ENCODE measurements around the gene TRIM73. TPM values are rescaled to one million over a fixed set of nuclear protein-coding genes. Genes with fewer than 3 reads are reported as not detected.
"Not testable (repeated sequence)": the region's sequence is repeated elsewhere in the genome, so short reads cannot be mapped to it uniquely, and the experiment has no call there.

The TRIM73 gene
- 21.5 TPM for total RNA-seq

- DNase-seq (ENCODE audit: low read depth in 2 of 3, low spot score in 2 of 3) = not testable (repeated sequence)
These were observed at the start of gene TRIM73 for GRCh38 chr7:75395329-75395728. Gene TRIM73 (plus strand): TSS chr7:75395629. CDS start chr7:75398934, 3,305 bp downstream.

- DNase-seq (ENCODE audit: low read depth in 2 of 3, low spot score in 2 of 3) = peak; percentile 7 to 74 (median 67)
These were observed 36.5 kb upstream of the TRIM73 start for GRCh38 chr7:75358671-75359541.

- DNase-seq (ENCODE audit: low read depth in 2 of 3, low spot score in 2 of 3) = not testable (repeated sequence)
These were observed 35.9 kb upstream of the TRIM73 start for GRCh38 chr7:75359542-75359848.

- not testable (repeated sequence) for DNase-seq (ENCODE audit: low read depth in 2 of 3, low spot score in 2 of 3)
These were observed 31.4 kb upstream of the TRIM73 start for GRCh38 chr7:75364079-75364478.

GRCh38 chr7:75366643-75367042 is 28.8 kb upstream of the TRIM73 start:
- not testable (repeated sequence) for DNase-seq (ENCODE audit: low read depth in 2 of 3, low spot score in 2 of 3)

GRCh38 chr7:75367313-75367712 is 28.1 kb upstream of the TRIM73 start:
- DNase-seq (ENCODE audit: low read depth in 2 of 3, low spot score in 2 of 3) = not testable (repeated sequence)

DNA sequence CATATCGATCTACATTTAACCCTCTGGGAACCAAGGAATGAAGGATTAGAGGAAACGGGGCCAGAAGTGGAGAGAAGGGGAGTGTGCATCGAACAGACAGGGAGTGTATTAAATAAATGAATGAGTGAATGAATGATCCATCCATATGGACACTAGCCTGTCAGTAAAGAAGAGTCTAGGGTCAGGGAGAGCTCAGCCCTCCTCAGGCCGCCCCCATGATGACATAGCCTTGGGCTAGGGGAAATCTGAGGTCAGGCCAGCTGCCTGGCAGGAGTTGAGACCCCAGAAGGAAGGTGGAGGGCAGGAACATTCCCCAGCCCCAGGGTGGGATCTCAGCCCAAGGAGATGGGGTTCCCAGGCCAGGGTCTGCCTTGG is 21.3 kb upstream of the TRIM73 start:
- not testable (repeated sequence) for DNase-seq (ENCODE audit: low read depth in 2 of 3, low spot score in 2 of 3)

DNA sequence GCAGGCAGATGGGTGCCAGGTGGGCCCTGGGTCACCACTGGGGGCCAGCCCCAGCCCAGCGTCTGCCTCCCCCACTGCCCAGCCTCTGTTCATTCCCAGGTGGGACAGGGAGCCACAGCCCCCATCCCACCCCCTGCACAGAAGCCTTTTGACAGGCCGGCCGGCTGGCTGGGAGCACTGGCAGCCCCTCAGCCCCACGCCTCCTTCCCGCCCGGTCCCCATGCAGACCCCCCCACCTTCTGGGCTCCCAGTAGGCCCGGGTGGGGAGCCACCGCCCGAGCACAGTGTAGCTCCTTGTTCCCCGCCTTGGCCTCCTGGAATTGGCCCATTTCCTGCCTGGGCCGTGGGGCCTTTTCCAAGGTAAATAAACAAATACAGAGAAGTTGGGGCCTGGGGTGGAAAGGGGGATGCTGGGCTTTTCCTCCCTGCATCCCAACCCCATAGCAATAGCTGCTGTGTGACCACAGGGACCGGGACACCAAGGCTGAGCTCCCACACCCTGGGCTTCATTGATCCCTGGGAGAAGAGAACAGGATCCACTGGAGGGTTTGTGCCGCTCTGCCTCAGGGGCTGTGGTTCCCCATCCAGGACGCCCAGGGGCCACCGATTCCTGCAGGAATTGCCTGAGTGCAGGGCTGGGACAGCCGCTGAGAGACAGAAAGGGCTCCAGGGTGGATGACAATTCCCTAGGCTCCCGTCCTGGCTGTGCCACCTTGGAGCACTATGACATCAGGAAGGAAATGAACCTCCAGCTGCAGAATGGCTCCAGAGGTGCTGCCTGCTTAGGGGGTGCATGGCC is 20.7 kb upstream of the TRIM73 start:
- DNase-seq (ENCODE audit: low read depth in 2 of 3, low spot score in 2 of 3) = not testable (repeated sequence)

- not testable (repeated sequence) for DNase-seq (ENCODE audit: low read depth in 2 of 3, low spot score in 2 of 3)
These were observed 2.2 kb upstream of the TRIM73 start for GRCh38 chr7:75393194-75393593.

GRCh38 chr7:75397865-75398264 is 2.4 kb downstream of the TRIM73 start:
- not testable (repeated sequence) for DNase-seq (ENCODE audit: low read depth in 2 of 3, low spot score in 2 of 3)

DNA sequence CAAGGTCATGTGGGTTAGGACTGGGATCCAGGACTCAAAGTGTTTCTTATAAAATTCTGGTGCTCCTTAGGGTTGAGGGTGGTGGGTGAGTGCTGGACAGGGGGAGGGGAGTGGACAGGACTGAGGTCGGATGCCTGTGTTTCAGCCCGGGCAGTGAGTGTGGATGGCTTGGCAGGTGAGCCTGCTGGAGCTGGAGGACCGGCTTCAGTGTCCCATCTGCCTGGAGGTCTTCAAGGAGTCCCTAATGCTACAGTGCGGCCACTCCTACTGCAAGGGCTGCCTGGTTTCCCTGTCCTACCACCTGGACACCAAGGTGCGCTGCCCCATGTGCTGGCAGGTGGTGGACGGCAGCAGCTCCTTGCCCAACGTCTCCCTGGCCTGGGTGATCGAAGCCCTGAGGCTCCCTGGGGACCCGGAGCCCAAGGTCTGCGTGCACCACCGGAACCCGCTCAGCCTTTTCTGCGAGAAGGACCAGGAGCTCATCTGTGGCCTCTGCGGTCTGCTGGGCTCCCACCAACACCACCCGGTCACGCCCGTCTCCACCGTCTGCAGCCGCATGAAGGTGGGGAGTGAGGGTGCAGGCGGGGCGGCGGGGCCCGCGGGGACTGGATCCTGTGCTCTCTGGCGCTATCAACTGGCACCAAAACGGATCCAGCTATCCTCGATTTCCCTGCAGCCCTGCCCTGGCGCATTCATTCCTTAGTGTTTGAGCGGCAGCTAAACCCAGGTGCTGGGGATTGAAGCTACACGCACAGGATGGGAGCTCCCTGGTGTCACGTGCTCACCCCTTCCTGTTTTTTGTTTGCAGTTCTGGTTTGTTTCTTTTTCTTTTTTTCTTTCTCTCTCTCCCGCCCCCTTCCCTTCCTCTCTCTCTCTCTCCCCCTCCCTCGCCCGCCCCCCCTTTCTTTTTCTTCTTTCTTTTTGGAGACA is 3.6 kb downstream of the TRIM73 start:
- DNase-seq (ENCODE audit: low read depth in 2 of 3, low spot score in 2 of 3) = not testable (repeated sequence)

GRCh38 chr7:75400575-75400974 is 5.1 kb downstream of the TRIM73 start:
- DNase-seq (ENCODE audit: low read depth in 2 of 3, low spot score in 2 of 3) = not testable (repeated sequence)

DNA sequence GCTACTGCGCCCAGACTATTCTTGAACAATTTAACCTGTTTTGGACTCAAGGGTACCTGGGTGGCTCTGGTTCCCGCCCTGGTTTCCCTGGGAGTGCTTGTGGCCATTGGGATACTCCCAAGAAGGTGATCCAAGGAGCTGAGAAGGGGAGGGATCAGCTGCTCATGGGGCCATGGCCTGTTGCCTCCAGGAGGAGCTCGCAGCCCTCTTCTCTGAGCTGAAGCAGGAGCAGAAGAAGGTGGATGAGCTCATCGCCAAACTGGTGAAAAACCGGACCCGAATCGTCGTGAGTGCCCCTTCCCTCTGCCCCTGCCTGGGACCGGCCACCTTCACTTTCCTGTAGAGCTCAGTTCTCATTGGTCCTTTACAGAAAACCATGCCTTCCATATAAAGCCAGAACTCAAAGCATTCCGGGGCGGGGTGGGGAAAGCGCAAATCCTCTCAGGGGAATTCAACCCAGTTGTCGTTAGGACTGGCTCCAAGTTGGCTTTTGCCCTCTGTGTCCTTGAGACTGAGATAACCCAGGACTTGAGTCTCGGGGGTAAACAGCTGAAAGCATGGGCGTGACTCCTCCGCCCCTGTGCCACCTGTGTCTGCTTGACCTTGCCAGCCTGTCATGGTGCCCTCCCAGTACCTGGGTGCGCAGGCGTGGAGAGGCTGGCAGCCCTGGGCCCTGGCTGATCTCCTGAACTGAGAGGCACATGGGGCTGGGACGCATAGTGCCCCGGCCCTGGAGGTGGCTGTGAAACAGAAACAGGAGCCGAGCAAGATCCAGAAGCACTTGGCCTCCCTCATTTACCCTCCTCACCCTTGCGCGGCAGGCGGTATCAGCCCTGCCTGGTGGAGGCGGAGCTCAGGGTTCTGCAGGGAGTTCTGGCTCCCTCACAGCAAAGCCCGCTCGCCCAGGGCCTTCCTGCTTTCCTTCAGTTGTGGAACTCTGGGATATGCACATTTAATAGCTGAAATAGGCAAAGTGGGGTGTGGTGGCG is 8.3 kb downstream of the TRIM73 start:
- not testable (repeated sequence) for DNase-seq (ENCODE audit: low read depth in 2 of 3, low spot score in 2 of 3)

GRCh38 chr7:75404663-75405062 is 9.2 kb downstream of the TRIM73 start:
- not testable (repeated sequence) for DNase-seq (ENCODE audit: low read depth in 2 of 3, low spot score in 2 of 3)

DNA sequence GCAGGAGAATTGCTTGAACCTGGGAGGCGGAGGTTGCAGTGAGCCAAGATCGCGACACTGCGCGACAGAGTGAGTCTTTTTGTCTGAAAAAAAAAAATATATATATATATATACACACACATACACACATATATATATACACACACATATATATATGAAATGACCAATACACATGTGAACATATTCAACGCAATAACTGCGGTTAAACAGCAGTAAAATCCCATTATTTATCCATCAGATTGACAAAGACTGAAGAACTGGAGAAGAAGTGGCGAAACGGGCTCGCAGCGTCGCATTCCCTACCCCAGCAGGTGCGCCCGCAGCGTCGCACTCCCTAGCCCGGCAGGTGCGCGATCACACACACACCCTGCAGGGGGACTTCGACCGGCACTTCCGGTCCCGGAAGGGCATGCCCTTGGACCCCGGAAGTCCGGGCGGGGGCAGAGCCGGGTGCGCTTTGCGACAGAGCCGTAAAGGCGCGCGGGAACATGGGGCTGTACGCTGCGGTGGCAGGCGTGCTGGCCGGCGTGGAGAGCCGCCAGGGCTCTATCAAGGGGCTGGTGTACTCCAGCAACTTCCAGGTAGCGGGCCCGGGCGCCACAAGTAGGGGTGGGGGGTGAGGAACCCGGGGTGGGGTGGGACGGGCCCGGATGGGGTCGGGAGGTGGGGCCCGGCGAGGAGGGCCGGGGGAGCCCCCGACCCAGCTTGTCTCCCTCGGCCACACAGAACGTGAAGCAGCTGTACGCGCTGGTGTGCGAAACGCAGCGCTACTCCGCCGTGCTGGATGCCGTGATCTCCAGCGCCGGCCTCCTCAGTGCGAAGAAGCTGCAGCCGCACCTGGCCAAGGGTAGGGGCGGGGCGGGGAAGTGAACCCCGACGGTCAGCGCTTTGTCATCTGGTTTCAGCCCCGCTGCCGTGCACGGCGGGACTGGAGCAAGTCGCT is 14.7 kb downstream of the TRIM73 start:
- DNase-seq (ENCODE audit: low read depth in 2 of 3, low spot score in 2 of 3) = not testable (repeated sequence)

DNA sequence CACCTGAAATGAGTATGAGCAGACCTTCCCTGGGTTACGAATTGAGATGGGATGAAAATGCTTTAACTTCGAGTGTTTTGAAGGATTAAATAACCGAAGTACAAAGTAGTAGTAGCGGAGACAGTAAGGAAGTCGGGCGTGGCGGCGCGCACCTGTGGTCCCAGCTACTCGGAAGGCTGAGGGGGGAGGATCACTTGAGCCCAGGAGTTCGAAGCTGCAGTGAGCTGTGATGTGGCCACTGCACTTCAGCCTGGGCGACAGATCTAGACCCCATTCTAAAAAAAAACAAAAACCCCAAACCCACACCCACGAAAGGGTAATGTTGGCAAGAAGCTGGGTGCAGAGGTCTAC is 15.4 kb downstream of the TRIM73 start:
- not testable (repeated sequence) for DNase-seq (ENCODE audit: low read depth in 2 of 3, low spot score in 2 of 3)

- not testable (repeated sequence) for DNase-seq (ENCODE audit: low read depth in 2 of 3, low spot score in 2 of 3)
These were observed 18.8 kb downstream of the TRIM73 start for GRCh38 chr7:75414204-75414603.

DNA sequence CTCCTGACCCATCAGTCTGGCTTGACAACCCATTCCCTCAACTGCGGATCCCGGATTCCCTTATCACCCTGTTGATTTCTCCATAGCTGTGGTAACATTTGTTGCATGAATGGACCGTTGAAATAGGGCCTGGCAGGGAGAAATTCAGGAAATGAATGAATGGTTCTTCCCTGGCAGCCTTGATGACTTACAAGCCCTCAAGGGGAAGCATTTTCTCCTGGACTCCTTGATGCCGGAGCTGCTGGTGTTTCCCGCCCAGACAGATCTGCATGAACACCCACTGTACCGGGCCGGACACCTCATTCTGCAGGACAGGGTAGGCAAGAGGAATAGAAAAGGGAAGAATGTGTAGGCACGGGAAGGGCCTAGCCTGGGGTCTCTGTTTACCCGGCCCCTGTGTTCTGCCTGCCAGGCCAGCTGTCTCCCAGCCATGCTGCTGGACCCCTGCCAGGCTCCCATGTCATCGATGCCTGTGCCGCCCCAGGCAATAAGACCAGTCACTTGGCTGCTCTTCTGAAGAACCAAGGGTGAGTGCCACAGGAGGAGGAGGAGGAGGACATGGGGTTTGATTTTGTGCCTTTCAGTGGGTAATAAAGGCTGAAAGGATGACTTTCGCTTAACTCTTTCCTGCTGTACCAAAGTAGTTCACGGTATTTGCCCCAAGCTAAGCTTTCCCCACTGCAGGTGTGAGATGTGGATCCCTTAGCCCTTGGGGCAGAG is 19.4 kb downstream of the TRIM73 start:
- not testable (repeated sequence) for DNase-seq (ENCODE audit: low read depth in 2 of 3, low spot score in 2 of 3)

All from hematopoietic multipotent progenitor cell (in vitro differentiated cells).